Chondrocyte (in vitro differentiated cells): ENCODE data around the gene PGAM2. TPM values are rescaled to one million over a fixed set of nuclear protein-coding genes. Genes with fewer than 3 reads are reported as not detected.

Source experiments
- DNase-seq: peaks from one replicate; pipeline ENCODE4 v3.0.0; 2021; ENCODE audit warnings: mixed read lengths, low spot score
- H3K27ac Mint-ChIP-seq: one replicate; pipeline ENCODE4 v1.8.0; 2021; ENCODE audit warnings: mild to moderate bottlenecking, moderate library complexity, mixed read lengths; ENCODE audit not compliant: unreplicated experiment
- H3K27me3 Mint-ChIP-seq: 2 replicates; pipeline ENCODE4 v1.8.0; 2021; ENCODE audit warnings: low read depth, mixed read lengths
- H3K36me3 Mint-ChIP-seq: 2 replicates; pipeline ENCODE4 v1.8.0; 2021; ENCODE audit warnings: low read depth, mixed read lengths
- H3K4me1 Mint-ChIP-seq: 2 replicates; pipeline ENCODE4 v1.8.0; 2021; ENCODE audit warnings: low read depth, mild to moderate bottlenecking, mixed read lengths
- H3K4me3 Mint-ChIP-seq: one replicate; pipeline ENCODE4 v1.8.0; 2021; ENCODE audit warnings: mild to moderate bottlenecking, moderate library complexity, mixed read lengths; ENCODE audit not compliant: unreplicated experiment
- H3K9me3 Mint-ChIP-seq: 2 replicates; pipeline ENCODE4 v1.8.0; 2021; ENCODE audit warnings: low read depth, mixed read lengths
- total RNA-seq: library from RNA; stranded (reverse); gene quantifications from 3 replicates; pipeline ENCODE4 v1.2.1, GENCODE V29; 2021
- TF ChIP-seq, protein P1 (sequence below): fragments of 200-600 bp; sonication (generic); IDR thresholded peaks from 2 replicates; pipeline ENCODE4 v1.5.0; 2021; ENCODE audit warnings: antibody characterized with exemption, mild to moderate bottlenecking, moderate library complexity

Gene PGAM2
- total RNA-seq, 1 donor from 2014 or later: 0.25 TPM

DNA sequence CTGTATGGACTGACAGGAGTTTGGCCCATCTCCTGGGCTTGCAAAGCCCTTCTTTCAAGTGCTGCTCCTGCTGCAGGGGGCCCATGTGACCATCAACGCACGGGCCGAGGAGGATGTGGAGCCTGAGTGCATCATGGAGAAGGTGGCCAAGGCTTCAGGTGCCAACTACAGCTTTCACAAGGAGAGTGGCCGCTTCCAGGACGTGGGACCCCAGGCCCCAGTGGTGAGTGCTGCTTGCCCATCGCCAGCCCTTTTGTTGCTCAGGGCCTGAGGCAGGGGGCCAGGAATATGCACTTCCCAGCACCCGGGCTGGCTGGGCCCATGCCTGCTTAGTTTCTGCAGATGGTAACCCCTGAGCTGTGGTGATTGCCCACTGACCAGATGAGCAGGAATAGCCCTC is 8.7 kb downstream of the PGAM2 start:
- H3K36me3 Mint-ChIP-seq: peaks cover 58% of the 10 kb centered on the region
- TF ChIP-seq, protein P1, sequence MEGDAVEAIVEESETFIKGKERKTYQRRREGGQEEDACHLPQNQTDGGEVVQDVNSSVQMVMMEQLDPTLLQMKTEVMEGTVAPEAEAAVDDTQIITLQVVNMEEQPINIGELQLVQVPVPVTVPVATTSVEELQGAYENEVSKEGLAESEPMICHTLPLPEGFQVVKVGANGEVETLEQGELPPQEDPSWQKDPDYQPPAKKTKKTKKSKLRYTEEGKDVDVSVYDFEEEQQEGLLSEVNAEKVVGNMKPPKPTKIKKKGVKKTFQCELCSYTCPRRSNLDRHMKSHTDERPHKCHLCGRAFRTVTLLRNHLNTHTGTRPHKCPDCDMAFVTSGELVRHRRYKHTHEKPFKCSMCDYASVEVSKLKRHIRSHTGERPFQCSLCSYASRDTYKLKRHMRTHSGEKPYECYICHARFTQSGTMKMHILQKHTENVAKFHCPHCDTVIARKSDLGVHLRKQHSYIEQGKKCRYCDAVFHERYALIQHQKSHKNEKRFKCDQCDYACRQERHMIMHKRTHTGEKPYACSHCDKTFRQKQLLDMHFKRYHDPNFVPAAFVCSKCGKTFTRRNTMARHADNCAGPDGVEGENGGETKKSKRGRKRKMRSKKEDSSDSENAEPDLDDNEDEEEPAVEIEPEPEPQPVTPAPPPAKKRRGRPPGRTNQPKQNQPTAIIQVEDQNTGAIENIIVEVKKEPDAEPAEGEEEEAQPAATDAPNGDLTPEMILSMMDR: no peak
- H3K4me3 Mint-ChIP-seq: no peak overlapping the region
- no peak overlapping the region for H3K27ac Mint-ChIP-seq
- H3K9me3 Mint-ChIP-seq: no peaks in the 10 kb centered on the region
- H3K27me3 Mint-ChIP-seq: no peaks in the 10 kb centered on the region
- H3K4me1 Mint-ChIP-seq: no peaks in the 10 kb centered on the region
- peak; percentile 81 for DNase-seq

DNA sequence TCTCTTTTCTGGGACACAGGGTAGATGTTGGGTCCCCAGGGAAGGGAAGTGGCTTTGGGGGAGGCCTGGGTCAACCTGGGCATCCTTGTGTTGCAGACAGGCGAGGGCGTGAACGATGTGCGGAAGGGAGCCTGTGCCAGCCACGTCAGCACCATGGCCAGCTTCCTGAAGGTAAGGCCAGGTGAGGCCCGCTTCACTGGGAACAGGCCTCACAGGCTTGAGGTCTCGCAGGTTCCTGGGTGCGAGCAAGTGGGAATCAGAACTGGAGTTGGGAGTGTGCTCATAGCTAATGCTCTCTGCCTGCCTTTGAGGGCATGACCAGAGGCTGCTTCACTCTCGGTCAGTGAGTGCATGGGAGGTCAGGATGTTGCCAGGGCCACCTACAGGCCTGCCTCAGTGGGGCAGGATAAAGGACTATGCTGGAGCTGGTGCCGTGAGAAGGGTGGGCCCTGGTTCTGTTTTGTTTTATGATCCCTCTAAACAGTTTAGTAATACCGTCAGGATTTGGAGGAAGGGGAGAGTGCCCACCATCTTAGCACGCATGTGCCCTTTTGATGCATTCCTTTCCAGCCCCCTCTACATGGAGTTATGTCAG is 12.5 kb downstream of the PGAM2 start:
- DNase-seq: peak; percentile 67
- Mint-ChIP-seq H3K9me3 (no peaks in the 10 kb centered on the region), H3K4me1 (peaks cover 6% of the 10 kb centered on the region), H3K27ac (no peak overlapping the region), H3K36me3 (peaks cover 37% of the 10 kb centered on the region), H3K27me3 (no peaks in the 10 kb centered on the region), H3K4me3 (no peak overlapping the region)
- TF ChIP-seq, protein P1: no peak

DNA sequence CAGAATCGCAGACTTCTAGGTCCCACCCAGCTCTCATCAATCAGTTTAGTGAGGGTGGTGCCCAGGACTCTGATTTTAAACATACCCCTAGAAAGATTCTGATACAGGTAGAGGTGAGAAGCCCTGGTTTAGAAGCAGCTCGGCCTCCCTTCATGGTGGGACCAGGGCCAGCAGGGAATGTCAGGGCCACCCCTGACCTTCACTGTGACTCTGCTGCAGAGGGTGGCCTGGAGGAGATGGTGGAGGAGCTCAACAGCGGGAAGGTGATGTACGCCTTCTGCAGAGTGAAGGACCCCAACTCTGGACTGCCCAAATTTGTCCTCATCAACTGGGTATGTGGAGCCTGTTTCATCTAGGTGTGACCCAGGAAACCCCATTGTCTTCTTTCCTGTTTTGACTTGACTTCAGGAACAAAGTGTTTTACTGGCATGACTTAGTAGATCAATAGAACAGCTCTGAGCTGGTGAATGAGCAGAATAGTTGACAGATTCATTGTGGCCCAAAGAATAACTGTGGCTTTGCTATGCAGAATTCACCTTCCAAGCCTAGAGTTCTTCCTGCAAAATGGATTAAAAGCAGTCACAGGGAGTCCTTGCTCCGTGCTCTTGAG is 13.7 kb downstream of the PGAM2 start:
- H3K27me3 Mint-ChIP-seq: no peaks in the 10 kb centered on the region
- no peaks in the 10 kb centered on the region for H3K9me3 Mint-ChIP-seq
- no peak overlapping the region for H3K4me3 Mint-ChIP-seq
- peak; percentile 24 for DNase-seq
- no peak overlapping the region for H3K27ac Mint-ChIP-seq
- H3K36me3 Mint-ChIP-seq: peaks cover 27% of the 10 kb centered on the region
- H3K4me1 Mint-ChIP-seq: peaks cover 13% of the 10 kb centered on the region
- TF ChIP-seq, protein P1: no peak

GRCh38 chr7:44050915-44051560 is 14.3 kb downstream of the PGAM2 start:
- TF ChIP-seq, protein P1: no peak
- DNase-seq: peak; percentile 51
- Mint-ChIP-seq H3K27ac (no peak overlapping the region), H3K27me3 (no peaks in the 10 kb centered on the region), H3K36me3 (peaks cover 24% of the 10 kb centered on the region), H3K4me3 (no peak overlapping the region), H3K9me3 (no peaks in the 10 kb centered on the region), H3K4me1 (peaks cover 20% of the 10 kb centered on the region)

GRCh38 chr7:44050121-44050914 is 15.0 kb downstream of the PGAM2 start:
- Mint-ChIP-seq H3K9me3 (no peaks in the 10 kb centered on the region), H3K4me3 (no peak overlapping the region), H3K4me1 (peaks cover 27% of the 10 kb centered on the region), H3K36me3 (peaks cover 18% of the 10 kb centered on the region), H3K27me3 (no peaks in the 10 kb centered on the region), H3K27ac (no peak overlapping the region)
- DNase-seq: peak; percentile 65
- TF ChIP-seq, protein P1: no peak
